ENCODE measurements around the gene FOXP2.

Gene FOXP2

GRCh38 chr7:114715907-114716306 lies 301.3 kb downstream of the FOXP2 start:
- DNase-seq (ENCODE audit: low read depth, low spot score): no peak

GRCh38 chr7:114718861-114719260 lies 304.2 kb downstream of the FOXP2 start:
- DNase-seq (ENCODE audit: low read depth, low spot score): no peak

GRCh38 chr7:114720725-114721124 lies 306.1 kb downstream of the FOXP2 start:
- no peak for DNase-seq (ENCODE audit: low read depth, low spot score)

GRCh38 chr7:114722562-114722961 lies 307.9 kb downstream of the FOXP2 start:
- no peak for DNase-seq (ENCODE audit: low read depth, low spot score)

GRCh38 chr7:114723308-114723707 lies 308.7 kb downstream of the FOXP2 start:
- DNase-seq (ENCODE audit: low read depth, low spot score): no peak

- DNase-seq (ENCODE audit: low read depth, low spot score): no peak
Observed at GRCh38 chr7:114740095-114740494, 325.5 kb downstream of the FOXP2 start.

- DNase-seq (ENCODE audit: low read depth, low spot score): no peak
Observed at GRCh38 chr7:114740941-114741340, 326.3 kb downstream of the FOXP2 start.

GRCh38 chr7:114741911-114742310 lies 327.3 kb downstream of the FOXP2 start:
- DNase-seq (ENCODE audit: low read depth, low spot score): no peak

Data from activated naive CD8-positive, alpha-beta T cell treated with anti-CD3 and anti-CD28 coated beads, Interleukin-2, amount 50 U/mL, for 16 hours (primary cell).